Thoracic aorta (tissue), 2 donors: ENCODE measurements around the gene SLC22A7. TPM values are rescaled to one million over a fixed set of nuclear protein-coding genes. Genes with fewer than 3 reads are reported as not detected.

Source experiments
- ATAC-seq: fragments of 150-250 bp; one replicate; pipeline ENCODE4 v1.8.0; 2017; ENCODE audit warnings: low read depth; ENCODE audit not compliant: insufficient number of reproducible peaks, low FRiP score
- DNase-seq: peaks from one replicate; pipeline ENCODE4 v3.0.0-alpha.2; 2020; ENCODE audit warnings: low spot score
- H3K27ac ChIP-seq, 2 donors: fragments of 200-600 bp; sonication (generic); 1 replicate in 1 of 2; 2 replicates in 1 of 2; pipeline ENCODE4 v1.5.1; 2016; ENCODE audit warnings: mild to moderate bottlenecking in 2 of 2, moderate library complexity in 2 of 2
- H3K27me3 ChIP-seq: fragments of 200-600 bp; sonication (generic); replicated peaks from 2 replicates; pipeline ENCODE4 v1.6.0; 2016; ENCODE audit warnings: mild to moderate bottlenecking; ENCODE audit not compliant: insufficient read depth
- H3K36me3 ChIP-seq: fragments of 200-600 bp; sonication (generic); one replicate; pipeline ENCODE4 v1.5.1; 2016
- H3K4me1 ChIP-seq, 2 donors: fragments of 200-600 bp; sonication (generic); 1 replicate in 1 of 2; 2 replicates in 1 of 2; pipeline versions ENCODE4 v1.5.1 to v1.6.0; 2016; ENCODE audit warnings: low read depth in 2 of 2, mild to moderate bottlenecking in 1 of 2; ENCODE audit not compliant: control insufficient read depth in 1 of 2
- H3K4me3 ChIP-seq: fragments of 200-600 bp; sonication (generic); 2 replicates; pipeline ENCODE4 v1.5.1; 2016; ENCODE audit warnings: mild to moderate bottlenecking
- H3K9me3 ChIP-seq: fragments of 200-600 bp; sonication (generic); 2 replicates; pipeline ENCODE4 v1.5.1; 2016
- total RNA-seq, 2 donors: library from RNA; depleted of rRNA; stranded (reverse); fragments of >200 nt; gene quantifications; one replicate each; pipeline versions ENCODE4 v1.1.0 to v1.2.3, GENCODE V29; 2016
- TF ChIP-seq, protein P1 (sequence below): fragments of 200-600 bp; sonication (generic); IDR thresholded peaks from one replicate; pipeline ENCODE4 v1.5.1; 2019; ENCODE audit warnings: antibody characterized with exemption

Gene SLC22A7
- total RNA-seq, 2 donors from 2014 or later: not detected

DNA sequence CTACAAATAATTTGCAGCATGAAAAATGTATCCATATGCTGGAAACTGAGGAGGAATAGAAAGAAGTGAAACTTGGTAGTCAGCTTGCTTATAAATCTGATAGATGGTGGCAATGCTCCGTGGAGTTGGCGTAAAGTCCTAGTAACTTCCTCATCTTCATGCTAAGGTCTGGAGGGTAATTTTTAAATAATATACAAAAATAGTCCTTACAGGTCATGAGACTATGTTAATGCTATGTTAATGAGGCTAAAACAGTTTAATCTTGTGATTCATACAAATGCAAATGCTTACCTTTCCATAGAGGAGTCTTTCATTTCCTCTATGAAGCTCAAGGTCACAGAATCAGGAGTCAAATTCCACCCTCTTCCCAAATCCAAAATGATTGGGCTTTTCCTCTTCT is 20.0 kb downstream of the SLC22A7 start:
- Histone ChIP-seq H3K27ac (no peak overlapping the region), H3K27me3 (no peaks in the 10 kb centered on the region), H3K4me1 (no peaks in the 10 kb centered on the region), H3K9me3 (no peaks in the 10 kb centered on the region), H3K36me3 (no peaks in the 10 kb centered on the region), H3K4me3 (no peak overlapping the region)
- TF ChIP-seq, protein P1, sequence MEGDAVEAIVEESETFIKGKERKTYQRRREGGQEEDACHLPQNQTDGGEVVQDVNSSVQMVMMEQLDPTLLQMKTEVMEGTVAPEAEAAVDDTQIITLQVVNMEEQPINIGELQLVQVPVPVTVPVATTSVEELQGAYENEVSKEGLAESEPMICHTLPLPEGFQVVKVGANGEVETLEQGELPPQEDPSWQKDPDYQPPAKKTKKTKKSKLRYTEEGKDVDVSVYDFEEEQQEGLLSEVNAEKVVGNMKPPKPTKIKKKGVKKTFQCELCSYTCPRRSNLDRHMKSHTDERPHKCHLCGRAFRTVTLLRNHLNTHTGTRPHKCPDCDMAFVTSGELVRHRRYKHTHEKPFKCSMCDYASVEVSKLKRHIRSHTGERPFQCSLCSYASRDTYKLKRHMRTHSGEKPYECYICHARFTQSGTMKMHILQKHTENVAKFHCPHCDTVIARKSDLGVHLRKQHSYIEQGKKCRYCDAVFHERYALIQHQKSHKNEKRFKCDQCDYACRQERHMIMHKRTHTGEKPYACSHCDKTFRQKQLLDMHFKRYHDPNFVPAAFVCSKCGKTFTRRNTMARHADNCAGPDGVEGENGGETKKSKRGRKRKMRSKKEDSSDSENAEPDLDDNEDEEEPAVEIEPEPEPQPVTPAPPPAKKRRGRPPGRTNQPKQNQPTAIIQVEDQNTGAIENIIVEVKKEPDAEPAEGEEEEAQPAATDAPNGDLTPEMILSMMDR: no peak
- ATAC-seq (no peak), DNase-seq (no peak)

DNA sequence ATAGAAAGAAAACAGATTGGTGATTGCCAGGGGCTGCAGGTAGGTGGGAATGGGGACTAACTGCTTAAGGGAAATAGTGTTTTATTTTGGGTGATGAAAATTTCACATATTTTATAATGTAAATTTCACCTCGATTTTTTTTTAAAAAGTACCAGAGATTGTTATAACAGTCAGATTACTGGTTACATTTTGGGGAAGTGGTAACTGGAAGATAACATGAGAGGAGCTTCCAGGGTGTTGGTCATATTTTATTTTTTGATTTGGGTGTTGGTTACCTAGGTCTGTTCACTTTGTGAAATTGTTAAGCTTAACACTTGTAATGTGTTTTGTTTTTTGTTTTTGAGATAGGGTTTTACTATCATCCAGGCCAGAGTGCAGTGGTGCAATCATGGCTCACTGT is 27.8 kb downstream of the SLC22A7 start:
- H3K9me3 ChIP-seq: no peaks in the 10 kb centered on the region
- no peak for DNase-seq
- H3K27ac ChIP-seq: no peak overlapping the region
- ATAC-seq: no peak
- no peak overlapping the region for H3K4me3 ChIP-seq
- no peaks in the 10 kb centered on the region for H3K36me3 ChIP-seq
- no peaks in the 10 kb centered on the region for H3K4me1 ChIP-seq
- no peaks in the 10 kb centered on the region for H3K27me3 ChIP-seq
- TF ChIP-seq, protein P1: no peak

DNA sequence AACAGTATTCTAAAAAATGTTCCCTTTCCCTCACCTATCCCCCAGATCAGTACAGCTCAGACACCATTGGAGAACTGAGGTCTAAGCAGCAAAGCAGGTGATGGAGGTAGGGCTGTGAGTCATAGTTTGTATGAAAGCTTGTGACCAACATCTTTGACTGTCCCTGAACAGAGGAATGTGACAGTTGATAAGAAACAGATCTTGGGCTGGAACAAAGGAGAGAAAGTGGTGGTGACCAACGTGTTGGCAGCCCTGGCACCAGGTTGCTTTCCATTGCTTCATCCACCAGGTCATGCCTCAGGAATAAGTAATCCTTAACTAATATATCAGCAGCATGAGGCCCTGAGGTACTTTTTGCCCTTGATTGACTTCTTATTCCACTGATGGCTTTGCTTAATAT is 30.5 kb downstream of the SLC22A7 start:
- Histone ChIP-seq H3K4me1 (no peaks in the 10 kb centered on the region), H3K4me3 (no peak overlapping the region), H3K36me3 (no peaks in the 10 kb centered on the region), H3K27ac (no peak overlapping the region), H3K9me3 (no peaks in the 10 kb centered on the region), H3K27me3 (no peaks in the 10 kb centered on the region)
- TF ChIP-seq, protein P1: no peak
- no peak for ATAC-seq
- DNase-seq: no peak

DNA sequence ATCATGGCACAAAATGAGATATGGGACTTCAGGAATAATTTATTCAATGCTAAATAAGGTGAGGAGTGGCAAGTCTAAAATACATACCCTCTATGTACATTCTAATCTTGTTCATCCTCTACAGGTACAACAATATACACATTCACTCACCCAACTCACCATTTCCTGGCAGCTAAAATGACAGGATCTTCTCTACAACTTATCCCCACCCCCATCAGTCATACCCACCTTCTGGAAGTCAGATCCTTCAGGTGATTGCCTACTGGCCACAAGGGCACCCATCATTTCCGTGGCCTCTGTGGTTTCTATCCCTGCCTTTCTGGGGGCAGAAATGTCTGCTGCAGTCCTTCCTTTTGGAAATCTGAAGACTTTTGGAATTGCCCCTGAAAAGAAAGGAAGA is 33.4 kb downstream of the SLC22A7 start:
- H3K4me1 ChIP-seq: no peaks in the 10 kb centered on the region
- H3K4me3 ChIP-seq: no peak overlapping the region
- TF ChIP-seq, protein P1: no peak
- no peaks in the 10 kb centered on the region for H3K27me3 ChIP-seq
- H3K36me3 ChIP-seq: peaks cover 1% of the 10 kb centered on the region
- no peaks in the 10 kb centered on the region for H3K9me3 ChIP-seq
- ATAC-seq (no peak), DNase-seq (no peak)
- H3K27ac ChIP-seq: no peak overlapping the region

DNA sequence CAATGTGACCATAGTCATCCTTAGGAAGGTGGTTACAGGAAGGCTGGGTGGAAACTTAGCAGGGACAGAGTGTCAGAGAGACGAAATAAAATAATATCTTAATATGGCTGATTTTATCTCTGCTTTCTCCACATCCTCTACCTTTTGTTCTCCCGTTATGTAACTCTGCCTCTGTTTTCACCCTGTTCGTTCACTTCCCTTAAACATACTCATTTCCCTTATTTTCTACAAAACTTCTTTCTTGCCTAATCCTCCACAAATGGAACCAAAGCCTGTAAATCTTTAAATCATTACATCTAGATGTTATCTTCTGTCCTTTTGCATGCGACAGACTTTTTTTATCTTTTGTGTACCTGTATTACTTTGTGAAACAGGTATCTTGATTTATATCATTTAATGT is 33.8 kb downstream of the SLC22A7 start:
- no peak overlapping the region for H3K4me3 ChIP-seq
- H3K9me3 ChIP-seq: no peaks in the 10 kb centered on the region
- no peak overlapping the region for H3K27ac ChIP-seq
- no peaks in the 10 kb centered on the region for H3K27me3 ChIP-seq
- no peaks in the 10 kb centered on the region for H3K4me1 ChIP-seq
- peaks cover 3% of the 10 kb centered on the region for H3K36me3 ChIP-seq
- ATAC-seq (no peak), DNase-seq (no peak)
- TF ChIP-seq, protein P1: no peak
